Chondrocyte (in vitro differentiated cells): ENCODE data around the gene MAP3K6. TPM values are rescaled to one million over a fixed set of nuclear protein-coding genes. Genes with fewer than 3 reads are reported as not detected.

Source experiments
- DNase-seq: peaks from one replicate; pipeline ENCODE4 v3.0.0; 2021; ENCODE audit warnings: mixed read lengths, low spot score
- H3K27ac Mint-ChIP-seq: one replicate; pipeline ENCODE4 v1.8.0; 2021; ENCODE audit warnings: mild to moderate bottlenecking, moderate library complexity, mixed read lengths; ENCODE audit not compliant: unreplicated experiment
- H3K27me3 Mint-ChIP-seq: 2 replicates; pipeline ENCODE4 v1.8.0; 2021; ENCODE audit warnings: low read depth, mixed read lengths
- H3K36me3 Mint-ChIP-seq: 2 replicates; pipeline ENCODE4 v1.8.0; 2021; ENCODE audit warnings: low read depth, mixed read lengths
- H3K4me1 Mint-ChIP-seq: 2 replicates; pipeline ENCODE4 v1.8.0; 2021; ENCODE audit warnings: low read depth, mild to moderate bottlenecking, mixed read lengths
- H3K4me3 Mint-ChIP-seq: one replicate; pipeline ENCODE4 v1.8.0; 2021; ENCODE audit warnings: mild to moderate bottlenecking, moderate library complexity, mixed read lengths; ENCODE audit not compliant: unreplicated experiment
- H3K9me3 Mint-ChIP-seq: 2 replicates; pipeline ENCODE4 v1.8.0; 2021; ENCODE audit warnings: low read depth, mixed read lengths
- total RNA-seq: library from RNA; stranded (reverse); gene quantifications from 3 replicates; pipeline ENCODE4 v1.2.1, GENCODE V29; 2021
- TF ChIP-seq, protein P1 (sequence below): fragments of 200-600 bp; sonication (generic); IDR thresholded peaks from 2 replicates; pipeline ENCODE4 v1.5.0; 2021; ENCODE audit warnings: antibody characterized with exemption, mild to moderate bottlenecking, moderate library complexity

MAP3K6 gene
- total RNA-seq, 1 donor from 2014 or later, result 42.0 TPM

DNA sequence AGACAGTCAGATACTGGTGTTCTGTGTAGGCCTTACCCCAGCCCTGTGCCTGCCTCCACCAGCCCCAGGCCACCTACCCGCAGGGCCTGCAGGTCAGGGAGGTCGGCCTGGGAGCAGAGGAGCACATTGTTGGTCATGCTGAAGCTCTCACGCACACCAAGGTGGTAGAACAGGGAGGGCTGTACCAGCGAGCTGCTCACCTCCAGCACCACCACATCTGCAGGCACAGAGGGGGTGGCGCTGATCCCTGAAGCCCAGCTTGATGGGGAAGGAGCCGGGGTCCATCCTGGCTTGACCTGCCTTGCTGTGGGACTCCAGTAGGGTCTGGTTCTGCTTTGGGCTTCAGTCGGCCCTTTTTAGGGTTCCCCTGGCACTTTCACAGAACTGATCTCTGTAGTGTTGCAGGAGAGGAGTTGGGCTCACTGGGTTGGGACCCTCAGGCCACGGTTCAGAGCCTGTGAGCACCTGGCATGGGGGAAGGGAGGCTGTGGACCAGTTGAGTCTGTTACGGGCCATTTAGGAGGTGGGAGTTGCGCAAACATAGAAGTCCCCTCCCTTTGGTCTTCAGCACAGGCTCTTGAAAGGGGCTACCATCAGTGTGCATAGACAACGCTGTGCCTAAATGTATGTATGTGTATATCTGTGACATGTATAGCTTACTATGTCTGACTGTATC, 1.9 kb downstream of the MAP3K6 start:
- Mint-ChIP-seq H3K27me3 (no peaks in the 10 kb centered on the region), H3K4me3 (peak overlapping the region; percentile 91), H3K36me3 (peaks cover 25% of the 10 kb centered on the region), H3K9me3 (no peaks in the 10 kb centered on the region), H3K27ac (peak overlapping the region; percentile 99), H3K4me1 (peaks cover 24% of the 10 kb centered on the region)
- TF ChIP-seq, protein P1, sequence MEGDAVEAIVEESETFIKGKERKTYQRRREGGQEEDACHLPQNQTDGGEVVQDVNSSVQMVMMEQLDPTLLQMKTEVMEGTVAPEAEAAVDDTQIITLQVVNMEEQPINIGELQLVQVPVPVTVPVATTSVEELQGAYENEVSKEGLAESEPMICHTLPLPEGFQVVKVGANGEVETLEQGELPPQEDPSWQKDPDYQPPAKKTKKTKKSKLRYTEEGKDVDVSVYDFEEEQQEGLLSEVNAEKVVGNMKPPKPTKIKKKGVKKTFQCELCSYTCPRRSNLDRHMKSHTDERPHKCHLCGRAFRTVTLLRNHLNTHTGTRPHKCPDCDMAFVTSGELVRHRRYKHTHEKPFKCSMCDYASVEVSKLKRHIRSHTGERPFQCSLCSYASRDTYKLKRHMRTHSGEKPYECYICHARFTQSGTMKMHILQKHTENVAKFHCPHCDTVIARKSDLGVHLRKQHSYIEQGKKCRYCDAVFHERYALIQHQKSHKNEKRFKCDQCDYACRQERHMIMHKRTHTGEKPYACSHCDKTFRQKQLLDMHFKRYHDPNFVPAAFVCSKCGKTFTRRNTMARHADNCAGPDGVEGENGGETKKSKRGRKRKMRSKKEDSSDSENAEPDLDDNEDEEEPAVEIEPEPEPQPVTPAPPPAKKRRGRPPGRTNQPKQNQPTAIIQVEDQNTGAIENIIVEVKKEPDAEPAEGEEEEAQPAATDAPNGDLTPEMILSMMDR, result no peak
- no peak for DNase-seq

DNA sequence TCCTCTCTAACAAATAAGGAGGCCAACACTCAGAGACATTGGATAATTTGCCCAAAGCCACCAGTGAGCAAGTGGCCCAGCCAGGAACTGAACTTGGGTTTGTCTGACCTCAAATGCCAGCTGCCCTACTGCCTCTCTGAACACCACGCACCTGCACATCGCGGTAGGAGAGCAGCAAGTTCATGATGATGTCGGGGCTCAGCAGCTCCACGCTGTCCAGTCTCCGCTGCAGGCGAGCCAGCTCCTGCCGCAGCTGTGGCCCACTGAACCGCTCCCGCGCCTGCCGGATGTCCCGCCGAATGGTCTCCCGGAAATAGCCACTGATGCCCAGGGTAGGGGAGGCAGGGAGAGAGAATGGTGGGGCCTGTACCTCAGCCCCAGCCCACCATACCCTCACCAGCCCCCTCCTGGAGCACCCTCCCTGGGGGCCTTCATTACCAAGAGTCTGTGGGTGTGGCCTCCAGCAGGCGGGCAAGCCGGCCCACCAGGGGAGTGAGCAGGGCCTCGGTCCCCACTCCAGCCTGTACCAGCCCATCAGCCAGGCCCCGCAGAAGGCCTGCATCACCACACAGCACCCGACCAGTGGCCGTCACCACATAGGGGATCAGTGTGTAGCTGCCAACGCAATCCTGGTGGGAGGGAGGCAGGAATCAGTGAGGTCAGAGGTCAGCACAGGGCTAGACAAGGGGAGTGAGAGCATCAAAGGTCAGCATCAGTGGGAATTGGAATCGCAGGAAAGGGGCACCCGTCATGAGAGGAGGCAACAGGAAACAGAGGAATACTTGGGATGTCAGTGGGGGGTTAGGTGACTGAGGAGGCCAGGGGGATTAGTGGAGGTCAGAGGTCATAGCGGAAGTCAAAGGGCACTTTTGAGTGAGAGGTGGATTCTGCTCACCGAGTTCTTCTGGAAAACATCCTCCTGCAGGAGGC, 2.7 kb downstream of the MAP3K6 start:
- no peaks in the 10 kb centered on the region for H3K27me3 Mint-ChIP-seq

DNA sequence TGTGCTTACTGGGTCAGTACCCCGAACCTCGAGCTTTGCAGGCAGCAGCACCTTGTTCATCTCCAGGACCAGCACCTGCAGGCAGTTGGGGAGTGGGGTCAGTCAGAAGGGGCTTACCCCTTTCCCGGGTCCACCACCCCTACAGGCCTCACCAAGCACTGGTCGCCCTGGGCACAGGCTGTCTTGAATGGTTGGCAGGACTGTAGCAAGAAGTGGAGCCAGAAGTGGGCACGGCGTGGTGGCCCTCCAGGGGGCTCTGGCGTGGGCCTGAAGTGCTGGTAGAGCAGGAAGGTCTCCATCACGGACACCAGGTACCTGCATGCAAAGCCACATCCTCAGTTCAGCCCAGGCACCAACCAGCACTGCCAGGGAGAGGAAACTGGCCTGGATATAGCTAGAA, 5.2 kb downstream of the MAP3K6 start:
- H3K4me3 Mint-ChIP-seq, result no peak overlapping the region
- H3K4me1 Mint-ChIP-seq, result peaks cover 12% of the 10 kb centered on the region
- TF ChIP-seq, protein P1, result no peak

More for the DNA sequence above, 2.7 kb downstream of the MAP3K6 start:
- Mint-ChIP-seq H3K9me3 (no peaks in the 10 kb centered on the region), H3K4me1 (peaks cover 24% of the 10 kb centered on the region), H3K4me3 (peak overlapping the region; percentile 12), H3K27ac (peak overlapping the region; percentile 51), H3K36me3 (peaks cover 33% of the 10 kb centered on the region)
- TF ChIP-seq, protein P1, result no peak
- peak; percentile 82 for DNase-seq

DNA sequence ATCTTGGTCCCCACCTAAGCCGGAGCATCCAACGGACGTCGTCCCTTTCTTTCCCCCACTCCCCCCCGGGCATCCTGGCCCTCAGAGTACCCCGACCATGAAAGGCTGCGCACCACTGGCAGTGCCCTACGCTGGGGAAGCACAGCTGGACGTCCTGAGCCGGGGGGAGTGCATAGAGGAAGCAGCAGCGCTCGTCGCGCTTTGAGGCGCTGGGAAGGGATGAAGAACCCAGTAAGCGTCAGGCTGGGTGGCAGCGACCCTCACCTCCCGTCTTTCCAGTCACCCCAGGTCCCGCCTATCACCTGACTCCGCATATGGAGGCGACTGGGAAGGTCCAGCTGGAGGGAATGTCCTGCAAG, 5.7 kb downstream of the MAP3K6 start:
- peak; percentile 86 for DNase-seq
- Mint-ChIP-seq H3K27ac (no peak overlapping the region), H3K4me3 (no peak overlapping the region), H3K4me1 (peaks cover 12% of the 10 kb centered on the region), H3K9me3 (no peaks in the 10 kb centered on the region), H3K27me3 (no peaks in the 10 kb centered on the region), H3K36me3 (peaks cover 40% of the 10 kb centered on the region)
- TF ChIP-seq, protein P1, result no peak

More for the DNA sequence above, 5.2 kb downstream of the MAP3K6 start:
- Mint-ChIP-seq H3K36me3 (peaks cover 40% of the 10 kb centered on the region), H3K27ac (no peak overlapping the region), H3K9me3 (no peaks in the 10 kb centered on the region), H3K27me3 (no peaks in the 10 kb centered on the region)
- peak; percentile 85 for DNase-seq

DNA sequence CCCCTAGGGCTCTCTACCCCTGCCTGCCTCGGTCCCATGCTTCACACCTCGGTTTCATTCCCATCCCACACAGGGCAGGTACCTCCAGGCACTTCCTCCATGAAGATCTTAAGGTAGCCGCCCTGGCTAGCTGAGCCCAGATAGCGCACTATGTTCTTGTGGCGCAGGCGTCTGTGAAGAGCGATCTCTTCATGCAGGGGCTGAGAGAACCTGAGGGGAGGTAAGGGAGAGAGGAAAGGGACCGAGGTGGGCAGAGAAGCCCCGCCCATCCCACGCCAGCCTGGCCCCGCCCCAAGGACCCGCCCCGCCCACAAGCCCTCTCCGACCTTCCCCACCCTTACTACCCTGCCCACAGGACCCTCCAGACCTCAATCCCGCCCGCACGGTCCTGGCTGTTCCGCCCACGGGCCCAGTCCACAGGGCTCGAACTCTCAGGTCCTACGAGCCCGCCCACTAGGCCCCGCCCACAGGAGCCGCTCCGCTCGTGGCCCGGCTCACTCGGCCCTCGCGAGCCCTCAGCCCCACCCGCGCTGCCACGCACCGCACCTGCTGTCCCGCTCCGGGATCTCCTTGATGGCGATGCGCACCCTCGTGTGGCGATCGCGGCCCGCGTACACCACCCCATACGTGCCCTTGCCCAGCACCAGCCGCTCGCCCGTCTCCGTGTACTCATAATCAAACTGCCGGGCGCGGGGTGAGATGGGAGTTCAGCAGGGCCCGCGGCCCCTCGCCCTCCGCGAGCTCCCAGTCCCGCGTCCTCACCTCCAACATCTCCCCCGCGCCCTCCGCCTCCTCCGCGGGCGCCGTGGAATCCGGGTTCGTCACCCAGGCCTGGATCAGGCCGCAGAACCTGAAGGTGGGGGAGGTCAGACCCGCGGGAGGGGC, 6.4 kb downstream of the MAP3K6 start:
- Mint-ChIP-seq H3K4me3 (no peak overlapping the region), H3K4me1 (peaks cover 12% of the 10 kb centered on the region), H3K27ac (no peak overlapping the region), H3K27me3 (no peaks in the 10 kb centered on the region), H3K9me3 (no peaks in the 10 kb centered on the region), H3K36me3 (peaks cover 44% of the 10 kb centered on the region)
- TF ChIP-seq, protein P1, result no peak
- DNase-seq, result peak; percentile 92
